Uterine smooth muscle cell (primary cell): ENCODE data around the gene ZNF354C. TPM values are rescaled to one million over a fixed set of nuclear protein-coding genes. Genes with fewer than 3 reads are reported as not detected.

ENCODE experiments used
- total RNA-seq: library from RNA; depleted of rRNA; stranded (reverse); fragments of >200 nt; gene quantifications from 2 replicates; pipeline ENCODE4 v1.2.3, GENCODE V29; 2014

Gene ZNF354C
- total RNA-seq = 9.4 and 10.0 TPM in 2 replicates

GRCh38 chr5:179060116-179061008, at the start of gene ZNF354C:
Gene ZNF354C, plus strand, starts transcription at chr5:179060373. Its CDS starts 1,696 bp downstream, at chr5:179062069.

GRCh38 chr5:179023528-179024189, 36.5 kb upstream of the ZNF354C start, which contains the start of gene ZNF879:
Gene ZNF879, plus strand, starts transcription at chr5:179023804. Its CDS starts 1,201 bp downstream, at chr5:179025005.

Other genes starting within 250 kb of the ZNF354C start
- 8.3 and 10.6 TPM in 2 replicates for gene ZNF354B, start 200.4 kb upstream of the ZNF354C start, total RNA-seq
- 0.22 and 1.4 TPM in 2 replicates for gene ZFP2, start 164.5 kb upstream of the ZNF354C start, total RNA-seq
- 1.7 and 2.6 TPM in 2 replicates for gene ZNF454, start 119.2 kb upstream of the ZNF354C start, total RNA-seq
- not detected in 2 replicates for gene GRM6, start 65.1 kb upstream of the ZNF354C start, total RNA-seq
- 4.8 and 7.6 TPM in 2 replicates for gene ZNF879, start 36.6 kb upstream of the ZNF354C start, total RNA-seq